Glomerular visceral epithelial cell (primary cell): ENCODE data around the gene TBC1D24.
"Not testable (repeated sequence)": the region's sequence is repeated elsewhere in the genome, so short reads cannot be mapped to it uniquely, and the experiment has no call there.

Experiments
- DNase-seq: peaks from one replicate; pipeline ENCODE4 v3.0.0-alpha.2; 2016; ENCODE audit errors: extremely low spot score

Gene TBC1D24

GRCh38 chr16:2531696-2532493 lies 57.0 kb downstream of the TBC1D24 start:
- DNase-seq, result peak; percentile 96

- peak; percentile 67 for DNase-seq
Measured at GRCh38 chr16:2532494-2533141, 57.7 kb downstream of the TBC1D24 start.

- DNase-seq, result not testable (repeated sequence)
Measured at GRCh38 chr16:2533142-2533755, 58.3 kb downstream of the TBC1D24 start.

- no peak for DNase-seq
Measured at GRCh38 chr16:2533912-2534311, 59.0 kb downstream of the TBC1D24 start.

GRCh38 chr16:2534335-2534734 lies 59.4 kb downstream of the TBC1D24 start:
- not testable (repeated sequence) for DNase-seq

GRCh38 chr16:2535625-2536013 lies 60.7 kb downstream of the TBC1D24 start:
- no peak for DNase-seq

- DNase-seq, result peak; percentile 95
Measured at GRCh38 chr16:2537451-2538379, 62.8 kb downstream of the TBC1D24 start, which contains the start of gene PDPK1. Gene PDPK1 (plus strand): TSS chr16:2538021. CDS start chr16:2538113, 92 bp downstream.

GRCh38 chr16:2539192-2539844 lies 64.4 kb downstream of the TBC1D24 start:
- DNase-seq, result not testable (repeated sequence)

- not testable (repeated sequence) for DNase-seq
Measured at GRCh38 chr16:2539845-2540458, 65.0 kb downstream of the TBC1D24 start.

- DNase-seq, result not testable (repeated sequence)
Measured at GRCh38 chr16:2540912-2541311, 66.0 kb downstream of the TBC1D24 start.

- DNase-seq, result not testable (repeated sequence)
Measured at GRCh38 chr16:2541409-2541808, 66.5 kb downstream of the TBC1D24 start.

GRCh38 chr16:2543771-2544170 lies 68.8 kb downstream of the TBC1D24 start:
- not testable (repeated sequence) for DNase-seq

GRCh38 chr16:2550283-2550878 lies 75.5 kb downstream of the TBC1D24 start:
- DNase-seq, result not testable (repeated sequence)

GRCh38 chr16:2551420-2551889 lies 76.5 kb downstream of the TBC1D24 start:
- DNase-seq, result not testable (repeated sequence)

- DNase-seq, result not testable (repeated sequence)
Measured at GRCh38 chr16:2554709-2555425, 79.9 kb downstream of the TBC1D24 start.
